Spleen (tissue), 7 donors: ENCODE data around the gene MUSK.

ENCODE experiments used
- CTCF ChIP-seq, 11 experiments: fragments of 200-600 bp in 7 of 11; fragments of 450-650 bp in 4 of 11; sonication (generic) in 4 of 11; IDR thresholded peaks in 8 of 11; conservative IDR thresholded peaks in 3 of 11; 1 replicate in 7 of 11; 2 replicates in 4 of 11; pipeline versions ENCODE4 v1.4.0 to v1.8.0; 2016 to 2021; ENCODE audit warnings: antibody characterized with exemption in 11 of 11, inconsistent platforms in 4 of 11, mild to moderate bottlenecking in 1 of 11
- POLR2A ChIP-seq, 3 donors: fragments of 450-650 bp; IDR thresholded peaks; one replicate each; pipeline ENCODE4 v1.5.1; 2017; ENCODE audit warnings: antibody characterized with exemption in 3 of 3, mild to moderate bottlenecking in 1 of 3
- donor health status: DM: no; HTN: no; CAD: no; lungs with moderate emphysema.
- donor health status: DM: no; HTN: no; CAD: no.
- donor health status: DM: no; HTN: no; CAD: no.

- no peak for TF ChIP-seq CTCF (IDR thresholded peaks at IDR 0.05 in 8 of 11, conservative IDR thresholded peaks at IDR 0.05 in 3 of 11)
- no peak for TF ChIP-seq POLR2A (IDR thresholded peaks at IDR 0.05)
Observed at GRCh38 chr9:110846215-110846614, 177.6 kb downstream of the MUSK start.
